Parathyroid adenoma (tissue), 2 donors: Measurements from ENCODE around the gene CPLX3.
A peak's percentile ranks its signal among the peaks of the same experiment; 100 is the strongest.

Experiments used
- H2AFZ ChIP-seq: fragments of 300-600 bp; sonication (generic); one replicate; pipeline ENCODE4 v1.7.0; 2017; ENCODE audit warnings: antibody characterized with exemption, mild to moderate bottlenecking
- H3K27ac ChIP-seq: fragments of 300-600 bp; sonication (generic); one replicate; pipeline ENCODE4 v1.7.0; 2017
- H3K27me3 ChIP-seq: fragments of 300-600 bp; sonication (generic); one replicate; pipeline ENCODE4 v1.7.0; 2017; ENCODE audit warnings: low read length; ENCODE audit not compliant: control insufficient read depth, insufficient read depth
- H3K36me3 ChIP-seq: fragments of 300-600 bp; sonication (generic); one replicate; pipeline ENCODE4 v1.7.0; 2017; ENCODE audit warnings: low read length; ENCODE audit not compliant: control insufficient read depth, insufficient read depth
- H3K4me1 ChIP-seq: fragments of 300-600 bp; sonication (generic); one replicate; pipeline ENCODE4 v1.7.0; 2017; ENCODE audit warnings: control low read depth
- H3K4me2 ChIP-seq: fragments of 300-600 bp; sonication (generic); one replicate; pipeline ENCODE4 v1.7.0; 2017; ENCODE audit warnings: low read length
- H3K4me3 ChIP-seq: fragments of 300-600 bp; sonication (generic); one replicate; pipeline ENCODE4 v1.7.0; 2017; ENCODE audit warnings: low read depth, low read length
- H3K79me2 ChIP-seq: fragments of 300-600 bp; sonication (generic); one replicate; pipeline ENCODE4 v1.7.0; 2017; ENCODE audit warnings: control low read depth
- H3K9ac ChIP-seq: fragments of 300-600 bp; sonication (generic); one replicate; pipeline ENCODE4 v1.7.0; 2017; ENCODE audit warnings: mild to moderate bottlenecking
- H3K9me3 ChIP-seq: fragments of 300-600 bp; sonication (generic); one replicate; pipeline ENCODE4 v1.7.0; 2017; ENCODE audit warnings: low read length; ENCODE audit not compliant: control insufficient read depth
- CTCF ChIP-seq: fragments of 300-600 bp; sonication (generic); IDR thresholded peaks from one replicate; pipeline ENCODE4 v1.7.0; 2017; ENCODE audit warnings: antibody characterized with exemption, mild to moderate bottlenecking
- donor health status: primary hyperparathyroidism.

CPLX3 gene

GRCh38 chr15:74822233-74822632 is 4.2 kb upstream of the CPLX3 start:
- no peak overlapping the region for H3K9ac ChIP-seq
- peaks cover 16% of the 10 kb centered on the region for H3K4me1 ChIP-seq
- no peaks in the 10 kb centered on the region for H3K36me3 ChIP-seq
- no peaks in the 10 kb centered on the region for H3K9me3 ChIP-seq
- no peak overlapping the region for H3K27ac ChIP-seq
- TF ChIP-seq CTCF, result no peak
- no peaks in the 10 kb centered on the region for H3K27me3 ChIP-seq
- H3K4me3 ChIP-seq, result no peak overlapping the region
- H2AFZ ChIP-seq, result no peak overlapping the region
- H3K4me2 ChIP-seq, result no peak overlapping the region
- no peaks in the 10 kb centered on the region for H3K79me2 ChIP-seq

GRCh38 chr15:74823324-74823723 is 3.1 kb upstream of the CPLX3 start:
- H3K4me1 ChIP-seq, result peaks cover 13% of the 10 kb centered on the region
- no peak for TF ChIP-seq CTCF

GRCh38 chr15:74824976-74825375 is 1.5 kb upstream of the CPLX3 start:
- no peak overlapping the region for H2AFZ ChIP-seq
- H3K9me3 ChIP-seq, result no peaks in the 10 kb centered on the region
- H3K27ac ChIP-seq, result no peak overlapping the region
- H3K36me3 ChIP-seq, result no peaks in the 10 kb centered on the region
- H3K79me2 ChIP-seq, result no peaks in the 10 kb centered on the region
- no peak overlapping the region for H3K9ac ChIP-seq
- H3K4me2 ChIP-seq, result no peak overlapping the region
- H3K4me1 ChIP-seq, result peaks cover 6% of the 10 kb centered on the region
- H3K4me3 ChIP-seq, result no peak overlapping the region
- no peaks in the 10 kb centered on the region for H3K27me3 ChIP-seq
- no peak for TF ChIP-seq CTCF

More at GRCh38 chr15:74823324-74823723, 3.1 kb upstream of the CPLX3 start:
- no peaks in the 10 kb centered on the region for H3K27me3 ChIP-seq
- H3K4me3 ChIP-seq, result no peak overlapping the region
- H3K4me2 ChIP-seq, result no peak overlapping the region
- H3K79me2 ChIP-seq, result no peaks in the 10 kb centered on the region
- H3K9me3 ChIP-seq, result no peaks in the 10 kb centered on the region
- H3K9ac ChIP-seq, result no peak overlapping the region
- no peak overlapping the region for H3K27ac ChIP-seq
- no peak overlapping the region for H2AFZ ChIP-seq
- no peaks in the 10 kb centered on the region for H3K36me3 ChIP-seq

GRCh38 chr15:74825866-74826265 is 561 bp upstream of the CPLX3 start:
- Histone ChIP-seq H3K4me2 (no peak overlapping the region), H3K27me3 (no peaks in the 10 kb centered on the region)

More at GRCh38 chr15:74825866-74826265, 561 bp upstream of the CPLX3 start:
- Histone ChIP-seq H3K27ac (no peak overlapping the region), H3K4me1 (peaks cover 6% of the 10 kb centered on the region), H2AFZ (peak overlapping the region; percentile 46), H3K36me3 (no peaks in the 10 kb centered on the region), H3K79me2 (no peaks in the 10 kb centered on the region), H3K4me3 (no peak overlapping the region), H3K9me3 (no peaks in the 10 kb centered on the region), H3K9ac (no peak overlapping the region)
- no peak for TF ChIP-seq CTCF
